ENCODE results near the gene RALGPS1.

DNA sequence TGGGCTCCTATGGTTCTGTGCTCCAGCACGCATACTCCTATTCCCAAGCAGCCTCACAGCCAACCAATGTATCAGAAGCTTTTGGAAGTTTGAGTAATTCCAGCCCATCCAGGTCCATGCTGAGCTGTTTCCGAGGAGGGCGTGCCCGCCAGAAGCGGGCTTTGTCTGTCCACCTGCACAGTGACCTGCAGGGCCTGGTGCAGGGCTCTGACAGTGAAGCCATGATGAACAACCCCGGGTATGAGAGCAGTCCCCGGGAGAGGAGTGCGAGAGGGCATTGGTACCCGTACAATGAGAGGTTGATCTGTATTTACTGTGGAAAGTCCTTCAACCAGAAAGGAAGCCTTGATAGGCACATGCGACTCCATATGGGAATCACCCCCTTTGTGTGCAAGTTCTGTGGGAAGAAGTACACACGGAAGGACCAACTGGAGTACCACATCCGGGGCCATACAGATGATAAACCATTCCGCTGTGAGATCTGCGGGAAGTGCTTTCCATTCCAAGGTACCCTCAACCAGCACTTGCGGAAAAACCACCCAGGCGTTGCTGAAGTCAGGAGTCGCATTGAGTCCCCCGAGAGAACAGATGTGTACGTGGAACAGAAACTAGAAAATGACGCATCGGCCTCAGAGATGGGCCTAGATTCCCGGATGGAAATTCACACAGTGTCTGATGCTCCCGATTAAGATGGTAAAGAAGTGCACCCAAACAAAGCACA is 34.2 kb upstream of the RALGPS1 start:
- TF ChIP-seq, protein P1, sequence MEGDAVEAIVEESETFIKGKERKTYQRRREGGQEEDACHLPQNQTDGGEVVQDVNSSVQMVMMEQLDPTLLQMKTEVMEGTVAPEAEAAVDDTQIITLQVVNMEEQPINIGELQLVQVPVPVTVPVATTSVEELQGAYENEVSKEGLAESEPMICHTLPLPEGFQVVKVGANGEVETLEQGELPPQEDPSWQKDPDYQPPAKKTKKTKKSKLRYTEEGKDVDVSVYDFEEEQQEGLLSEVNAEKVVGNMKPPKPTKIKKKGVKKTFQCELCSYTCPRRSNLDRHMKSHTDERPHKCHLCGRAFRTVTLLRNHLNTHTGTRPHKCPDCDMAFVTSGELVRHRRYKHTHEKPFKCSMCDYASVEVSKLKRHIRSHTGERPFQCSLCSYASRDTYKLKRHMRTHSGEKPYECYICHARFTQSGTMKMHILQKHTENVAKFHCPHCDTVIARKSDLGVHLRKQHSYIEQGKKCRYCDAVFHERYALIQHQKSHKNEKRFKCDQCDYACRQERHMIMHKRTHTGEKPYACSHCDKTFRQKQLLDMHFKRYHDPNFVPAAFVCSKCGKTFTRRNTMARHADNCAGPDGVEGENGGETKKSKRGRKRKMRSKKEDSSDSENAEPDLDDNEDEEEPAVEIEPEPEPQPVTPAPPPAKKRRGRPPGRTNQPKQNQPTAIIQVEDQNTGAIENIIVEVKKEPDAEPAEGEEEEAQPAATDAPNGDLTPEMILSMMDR (conservative IDR thresholded peaks at IDR 0.05) = no peak
- TF ChIP-seq ZFX (IDR thresholded peaks at IDR 0.05) = no peak
